Measurements from ENCODE around the gene RABGAP1L. TPM values are rescaled to one million over a fixed set of nuclear protein-coding genes. Genes with fewer than 3 reads are reported as not detected.

The RABGAP1L gene
- total and polyA plus RNA-seq, 2 donors from 2014 or later = 16.2 to 48.5 TPM

GRCh38 chr1:174274452-174274851 is 115.1 kb downstream of the RABGAP1L start:
- DNase-seq = no peak
- Histone ChIP-seq H3K9me3 (ENCODE audit: control insufficient read depth in 2 of 3, insufficient read depth in 1 of 3, low read length in 3 of 3) (no peaks in the 10 kb centered on the region), H3K27ac (ENCODE audit: low read depth in 2 of 2, low read length in 2 of 2) (no peak overlapping the region), H3K36me3 (ENCODE audit: control insufficient read depth in 2 of 3, insufficient read depth in 3 of 3, low read length in 3 of 3) (no peaks in the 10 kb centered on the region), H3K4me3 (ENCODE audit: low read length in 3 of 3) (no peak overlapping the region), H3K4me1 (ENCODE audit: control insufficient read depth in 2 of 3, insufficient read depth in 2 of 3, low read depth in 1 of 3, low read length in 3 of 3) (peaks cover 0 to 7% (median 0%) of the 10 kb centered on the region in 3 donors), H3K9ac (ENCODE audit: low read length in 3 of 3) (no peak overlapping the region), H3K27me3 (ENCODE audit: control insufficient read depth, insufficient read depth, low read length) (no peaks in the 10 kb centered on the region)
- intact Hi-C loops (cut with DNase I) = no loop called here
- FAIRE-seq = no peak
- no peak for TF ChIP-seq CTCF (IDR thresholded peaks at IDR 0.05; ENCODE audit: borderline replicate concordance, extremely low read depth, insufficient read depth)

- TF ChIP-seq CTCF (IDR thresholded peaks at IDR 0.05; ENCODE audit: borderline replicate concordance, extremely low read depth, insufficient read depth) = no peak
- no peaks in the 10 kb centered on the region for H3K27me3 ChIP-seq (ENCODE audit: control insufficient read depth, insufficient read depth, low read length)
- DNase-seq (no peak), FAIRE-seq (no peak)
- no peak overlapping the region for H3K4me3 ChIP-seq (ENCODE audit: low read length in 3 of 3)
- no peak overlapping the region for H3K9ac ChIP-seq (ENCODE audit: low read length in 3 of 3)
- no peaks in the 10 kb centered on the region for H3K36me3 ChIP-seq (ENCODE audit: control insufficient read depth in 2 of 3, insufficient read depth in 3 of 3, low read length in 3 of 3)
- H3K4me1 ChIP-seq (ENCODE audit: control insufficient read depth in 2 of 3, insufficient read depth in 2 of 3, low read depth in 1 of 3, low read length in 3 of 3) = peaks cover 0 to 4% (median 0%) of the 10 kb centered on the region in 3 donors
- no peaks in the 10 kb centered on the region for H3K9me3 ChIP-seq (ENCODE audit: control insufficient read depth in 2 of 3, insufficient read depth in 1 of 3, low read length in 3 of 3)
- H3K27ac ChIP-seq (ENCODE audit: low read depth in 2 of 2, low read length in 2 of 2) = no peak overlapping the region
- intact Hi-C loops (cut with DNase I) = no loop called here
Observed at GRCh38 chr1:174274884-174275283, 115.6 kb downstream of the RABGAP1L start.

GRCh38 chr1:174276087-174276486 is 116.8 kb downstream of the RABGAP1L start:
- DNase-seq (no peak), FAIRE-seq (no peak)
- Histone ChIP-seq H3K9ac (ENCODE audit: low read length in 3 of 3) (no peak overlapping the region), H3K27ac (ENCODE audit: low read depth in 2 of 2, low read length in 2 of 2) (no peak overlapping the region), H3K4me3 (ENCODE audit: low read length in 3 of 3) (no peak overlapping the region), H3K9me3 (ENCODE audit: control insufficient read depth in 2 of 3, insufficient read depth in 1 of 3, low read length in 3 of 3) (no peaks in the 10 kb centered on the region), H3K4me1 (ENCODE audit: control insufficient read depth in 2 of 3, insufficient read depth in 2 of 3, low read depth in 1 of 3, low read length in 3 of 3) (no peaks in the 10 kb centered on the region), H3K36me3 (ENCODE audit: control insufficient read depth in 2 of 3, insufficient read depth in 3 of 3, low read length in 3 of 3) (peaks cover 0 to 5% (median 0%) of the 10 kb centered on the region in 3 donors), H3K27me3 (ENCODE audit: control insufficient read depth, insufficient read depth, low read length) (no peaks in the 10 kb centered on the region)
- no peak for TF ChIP-seq CTCF (IDR thresholded peaks at IDR 0.05; ENCODE audit: borderline replicate concordance, extremely low read depth, insufficient read depth)
- intact Hi-C loops (cut with DNase I) = no loop called here

GRCh38 chr1:174284052-174284451 is 124.7 kb downstream of the RABGAP1L start:
- Histone ChIP-seq H3K9me3 (ENCODE audit: control insufficient read depth in 2 of 3, insufficient read depth in 1 of 3, low read length in 3 of 3) (no peaks in the 10 kb centered on the region), H3K27ac (ENCODE audit: low read depth in 2 of 2, low read length in 2 of 2) (no peak overlapping the region), H3K36me3 (ENCODE audit: control insufficient read depth in 2 of 3, insufficient read depth in 3 of 3, low read length in 3 of 3) (peaks cover 0 to 7% (median 3%) of the 10 kb centered on the region in 3 donors), H3K9ac (ENCODE audit: low read length in 3 of 3) (no peak overlapping the region), H3K27me3 (ENCODE audit: control insufficient read depth, insufficient read depth, low read length) (no peaks in the 10 kb centered on the region), H3K4me3 (ENCODE audit: low read length in 3 of 3) (no peak overlapping the region), H3K4me1 (ENCODE audit: control insufficient read depth in 2 of 3, insufficient read depth in 2 of 3, low read depth in 1 of 3, low read length in 3 of 3) (no peaks in the 10 kb centered on the region)
- DNase-seq (no peak), FAIRE-seq (no peak)
- TF ChIP-seq CTCF (IDR thresholded peaks at IDR 0.05; ENCODE audit: borderline replicate concordance, extremely low read depth, insufficient read depth) = no peak
- intact Hi-C loops (cut with DNase I) = no loop called here
